Measurements from ENCODE around the gene CDSN.
"Not testable (repeated sequence)": the region's sequence is repeated elsewhere in the genome, so short reads cannot be mapped to it uniquely, and the experiment has no call there.

The CDSN gene, protein sequence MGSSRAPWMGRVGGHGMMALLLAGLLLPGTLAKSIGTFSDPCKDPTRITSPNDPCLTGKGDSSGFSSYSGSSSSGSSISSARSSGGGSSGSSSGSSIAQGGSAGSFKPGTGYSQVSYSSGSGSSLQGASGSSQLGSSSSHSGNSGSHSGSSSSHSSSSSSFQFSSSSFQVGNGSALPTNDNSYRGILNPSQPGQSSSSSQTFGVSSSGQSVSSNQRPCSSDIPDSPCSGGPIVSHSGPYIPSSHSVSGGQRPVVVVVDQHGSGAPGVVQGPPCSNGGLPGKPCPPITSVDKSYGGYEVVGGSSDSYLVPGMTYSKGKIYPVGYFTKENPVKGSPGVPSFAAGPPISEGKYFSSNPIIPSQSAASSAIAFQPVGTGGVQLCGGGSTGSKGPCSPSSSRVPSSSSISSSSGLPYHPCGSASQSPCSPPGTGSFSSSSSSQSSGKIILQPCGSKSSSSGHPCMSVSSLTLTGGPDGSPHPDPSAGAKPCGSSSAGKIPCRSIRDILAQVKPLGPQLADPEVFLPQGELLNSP

GRCh38 chr6:31120151-31120915 lies at the start of gene CDSN:
Gene CDSN (minus strand): TSS chr6:31120446. CDS start chr6:31120419, 27 bp downstream.
- no peak for DNase-seq

- DNase-seq, result no peak
These were observed 49.0 kb upstream of the CDSN start for GRCh38 chr6:31169123-31169857.

DNA sequence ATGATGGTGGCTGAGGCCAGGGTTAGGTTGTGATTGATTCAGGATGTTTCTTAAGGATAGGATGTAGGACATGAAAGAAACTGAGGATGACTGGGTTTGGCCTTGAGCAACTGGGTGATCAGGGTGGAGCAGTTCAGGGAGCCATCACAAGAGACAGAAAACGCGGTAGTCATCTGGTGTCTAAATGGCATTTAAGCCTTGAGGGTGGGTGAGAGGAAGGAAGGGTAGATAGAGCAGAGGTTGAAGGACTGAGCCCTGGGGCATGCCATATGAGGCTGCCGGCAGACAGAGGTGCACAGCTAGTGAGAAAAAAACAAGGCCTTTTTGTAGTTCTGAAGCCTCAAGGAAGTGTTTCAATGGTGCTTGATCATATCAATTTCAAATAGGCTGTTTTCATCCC lies 48.4 kb upstream of the CDSN start:
- DNase-seq, result no peak

DNA sequence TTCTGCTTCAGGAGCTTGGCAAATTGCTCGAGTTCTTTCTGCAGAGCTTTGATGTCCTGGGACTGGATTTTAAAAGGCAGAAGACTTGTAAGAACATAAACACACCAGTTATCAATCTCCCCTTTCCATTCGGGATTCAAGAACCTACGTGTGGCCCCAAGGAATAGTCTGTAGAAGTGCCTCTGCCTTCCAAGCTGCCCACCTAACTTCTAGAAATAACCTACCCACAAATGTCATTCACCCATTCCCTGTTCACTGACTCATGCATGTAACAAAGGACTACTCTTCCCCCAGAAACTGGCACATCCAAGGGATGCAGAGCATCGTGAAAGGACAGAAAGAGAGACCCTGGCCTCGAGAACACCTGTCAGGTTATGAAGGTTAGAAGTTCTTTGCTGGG lies 45.7 kb upstream of the CDSN start:
- DNase-seq, result no peak

DNA sequence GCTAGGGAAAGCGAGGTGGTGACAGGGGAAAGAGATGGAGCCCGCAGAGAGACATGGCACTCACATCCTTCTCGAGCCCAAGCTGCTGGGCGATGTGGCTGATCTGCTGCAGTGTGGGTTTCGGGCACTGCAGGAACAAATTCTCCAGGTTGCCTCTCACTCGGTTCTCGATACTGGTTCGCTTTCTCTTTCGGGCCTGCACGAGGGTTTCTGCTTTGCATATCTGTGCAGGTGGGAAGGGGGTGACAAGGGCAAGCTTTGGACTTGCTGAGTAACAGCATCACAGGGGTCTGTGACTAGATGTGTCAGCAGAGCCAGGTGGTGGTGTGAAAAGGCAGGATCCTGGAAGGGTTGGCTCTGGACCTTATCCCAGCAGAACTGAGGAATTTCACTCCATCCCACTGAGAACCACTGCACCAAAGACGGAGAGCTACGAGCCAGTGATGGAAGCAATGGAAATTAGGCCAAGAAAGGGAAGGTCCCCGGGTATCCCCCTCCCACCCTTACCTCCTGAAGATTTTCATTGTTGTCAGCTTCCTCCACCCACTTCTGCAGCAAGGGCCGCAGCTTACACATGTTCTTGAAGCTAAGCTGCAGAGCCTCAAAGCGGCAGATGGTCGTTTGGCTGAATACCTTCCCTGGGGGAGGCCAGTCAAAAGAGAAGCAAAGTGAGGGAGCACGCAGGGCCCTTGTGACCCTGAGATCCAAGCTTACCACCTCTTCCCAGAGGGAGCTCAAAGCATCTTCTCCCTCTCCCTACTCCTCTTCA lies 45.0 kb upstream of the CDSN start:
- not testable (repeated sequence) for DNase-seq

- DNase-seq, result not testable (repeated sequence)
These were observed 44.3 kb upstream of the CDSN start for GRCh38 chr6:31164475-31165063.

GRCh38 chr6:31163922-31164321 lies 43.7 kb upstream of the CDSN start:
- no peak for DNase-seq

DNA sequence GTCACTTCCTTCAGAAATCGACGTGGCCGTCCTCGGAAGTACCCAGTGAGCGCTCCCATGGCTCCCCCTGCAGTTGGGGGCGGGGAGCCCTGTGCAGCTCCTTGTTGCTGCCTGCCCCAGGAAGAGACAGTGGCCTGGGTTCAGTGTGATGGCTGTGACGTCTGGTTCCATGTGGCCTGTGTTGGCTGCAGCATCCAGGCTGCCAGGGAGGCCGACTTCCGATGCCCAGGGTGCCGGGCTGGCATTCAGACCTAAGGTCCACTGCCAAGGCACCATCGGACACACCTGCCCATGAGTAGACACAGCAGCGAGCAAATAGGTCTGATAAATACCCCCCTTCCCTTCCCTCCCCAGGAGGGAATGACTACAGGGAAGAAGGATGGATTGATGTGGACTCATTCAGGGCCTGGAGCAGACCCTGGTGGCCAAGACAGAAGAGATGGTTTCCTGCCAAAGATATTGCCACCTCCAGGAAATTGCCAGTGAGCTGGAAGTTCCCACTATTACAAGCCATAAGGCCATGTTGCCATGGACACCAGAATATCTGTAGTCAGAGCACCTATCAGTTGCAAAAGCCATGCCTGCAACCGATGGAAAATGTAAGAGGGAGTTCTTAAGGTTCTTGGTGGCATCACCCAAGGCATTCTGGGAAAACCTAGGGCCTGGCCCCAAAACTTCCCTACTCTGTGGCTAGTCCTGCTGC lies 42.4 kb upstream of the CDSN start:
- DNase-seq, result no peak

DNA sequence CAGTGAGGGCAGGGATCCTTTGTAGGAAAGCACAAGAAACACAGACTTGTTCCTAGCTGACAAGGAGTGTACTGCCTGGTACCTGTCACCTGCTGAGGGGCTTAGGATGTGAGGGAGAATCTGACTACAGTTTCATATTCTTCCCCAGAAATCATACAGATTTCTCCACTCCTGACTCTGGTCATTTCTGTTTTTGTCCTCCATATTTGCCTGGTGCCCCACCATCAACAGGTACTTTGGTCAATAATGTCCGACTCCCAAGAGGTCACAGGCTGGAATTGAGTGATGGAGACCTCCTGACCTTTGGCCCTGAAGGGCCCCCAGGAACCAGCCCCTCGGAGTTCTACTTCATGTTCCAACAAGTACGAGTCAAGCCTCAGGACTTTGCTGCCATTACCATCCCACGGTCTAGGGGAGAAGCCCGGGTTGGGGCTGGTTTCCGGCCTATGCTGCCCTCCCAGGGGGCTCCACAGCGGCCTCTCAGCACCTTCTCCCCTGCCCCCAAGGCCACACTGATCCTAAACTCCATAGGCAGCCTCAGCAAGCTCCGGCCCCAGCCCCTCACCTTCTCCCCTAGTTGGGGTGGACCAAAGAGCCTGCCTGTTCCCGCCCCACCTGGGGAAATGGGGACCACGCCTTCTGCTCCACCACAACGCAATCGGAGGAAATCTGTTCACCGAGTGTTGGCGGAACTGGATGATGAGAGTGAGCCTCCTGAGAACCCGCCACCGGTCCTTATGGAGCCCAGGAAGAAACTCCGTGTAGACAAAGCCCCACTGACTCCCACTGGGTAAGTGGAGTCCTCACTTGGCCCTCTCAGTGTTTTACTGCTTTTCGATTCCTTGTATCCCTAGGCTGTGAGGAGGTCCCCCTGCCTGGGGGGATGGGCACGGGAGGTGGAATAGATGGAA lies 41.2 kb upstream of the CDSN start:
- no peak for DNase-seq

DNA sequence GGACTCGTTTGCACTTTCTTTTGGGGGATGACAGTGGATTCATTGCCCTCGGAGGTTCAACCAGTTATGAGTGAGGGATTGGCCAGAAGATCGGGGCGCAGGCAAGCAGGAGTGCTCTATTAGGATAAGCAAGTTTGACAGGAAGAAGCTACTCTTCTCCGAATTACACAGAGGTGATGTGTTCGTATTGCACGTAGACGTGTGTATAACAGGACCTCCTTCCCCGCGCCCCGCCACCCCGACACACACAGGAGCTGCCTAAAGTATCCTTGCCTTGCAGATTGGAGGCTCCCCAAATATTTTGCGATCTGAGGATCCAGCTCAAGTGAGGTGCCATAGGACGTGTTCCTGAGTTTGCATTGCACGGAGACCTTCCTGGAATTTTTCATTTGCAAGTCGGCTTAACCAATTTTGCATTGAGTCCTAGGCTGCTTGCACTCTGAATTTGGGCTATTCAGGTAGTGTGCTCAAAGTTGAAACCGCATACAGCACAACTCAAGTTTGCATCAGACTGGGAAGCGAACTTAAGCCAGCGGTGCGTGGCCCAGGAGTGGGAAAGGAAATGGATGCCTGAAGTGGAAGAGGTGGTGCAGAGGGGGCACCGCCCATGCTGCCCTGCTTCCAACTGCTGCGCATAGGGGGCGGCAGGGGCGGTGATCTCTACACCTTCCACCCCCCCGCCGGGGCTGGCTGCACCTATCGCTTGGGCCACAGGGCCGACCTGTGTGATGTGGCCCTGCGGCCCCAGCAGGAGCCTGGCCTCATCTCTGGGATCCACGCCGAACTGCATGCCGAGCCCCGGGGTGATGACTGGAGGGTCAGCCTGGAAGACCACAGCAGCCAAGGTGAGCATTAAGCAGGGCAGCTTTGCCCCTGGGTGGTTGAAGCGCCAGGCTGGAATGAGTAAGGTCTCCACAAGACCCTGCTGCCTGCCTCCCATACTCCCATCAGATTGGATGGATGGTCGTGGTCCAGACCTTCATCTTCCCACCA lies 38.9 kb upstream of the CDSN start:
- peak; percentile 30 for DNase-seq

DNA sequence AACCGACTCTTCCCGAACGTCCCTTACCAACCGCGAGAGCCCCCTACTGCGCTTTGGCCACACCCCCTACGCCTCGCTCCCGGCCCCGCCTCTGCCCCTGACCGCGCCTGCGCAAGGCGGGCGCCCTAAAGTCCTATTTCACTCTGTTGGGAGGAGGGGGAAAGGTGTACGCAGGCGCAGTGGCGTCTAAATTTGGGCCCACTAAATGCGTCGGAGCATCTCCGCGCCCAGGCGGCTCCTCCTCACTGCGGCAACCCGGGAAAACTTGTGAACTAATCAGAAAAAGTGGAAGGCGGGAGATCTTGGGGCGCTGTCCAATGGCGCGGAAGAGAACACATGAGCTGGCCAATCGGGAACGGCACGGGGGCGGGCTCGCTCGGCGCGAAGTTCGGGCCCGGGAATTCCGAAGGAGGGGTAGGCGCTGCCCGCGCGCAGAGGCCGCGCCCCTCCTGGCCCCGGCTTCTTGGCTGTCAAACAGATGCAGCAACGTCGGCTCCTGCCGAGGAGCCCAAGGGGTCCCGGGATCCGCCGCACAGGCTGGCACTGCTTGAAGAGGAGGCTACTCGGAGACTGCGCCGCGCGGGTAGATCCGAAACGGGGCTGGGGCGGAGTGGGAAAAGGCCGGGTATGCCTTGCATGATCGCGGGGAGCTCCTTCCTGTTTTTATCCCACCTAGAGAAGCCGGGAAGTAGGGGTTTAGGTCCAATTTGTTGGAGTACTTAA lies 38.1 kb upstream of the CDSN start, which contains the start of gene TCF19:
Gene TCF19 (plus strand): TSS at position 450 of the 723 bp plus-strand sequence. CDS start 881 bp downstream, outside the sequence.
- peak; percentile 100 for DNase-seq

DNA sequence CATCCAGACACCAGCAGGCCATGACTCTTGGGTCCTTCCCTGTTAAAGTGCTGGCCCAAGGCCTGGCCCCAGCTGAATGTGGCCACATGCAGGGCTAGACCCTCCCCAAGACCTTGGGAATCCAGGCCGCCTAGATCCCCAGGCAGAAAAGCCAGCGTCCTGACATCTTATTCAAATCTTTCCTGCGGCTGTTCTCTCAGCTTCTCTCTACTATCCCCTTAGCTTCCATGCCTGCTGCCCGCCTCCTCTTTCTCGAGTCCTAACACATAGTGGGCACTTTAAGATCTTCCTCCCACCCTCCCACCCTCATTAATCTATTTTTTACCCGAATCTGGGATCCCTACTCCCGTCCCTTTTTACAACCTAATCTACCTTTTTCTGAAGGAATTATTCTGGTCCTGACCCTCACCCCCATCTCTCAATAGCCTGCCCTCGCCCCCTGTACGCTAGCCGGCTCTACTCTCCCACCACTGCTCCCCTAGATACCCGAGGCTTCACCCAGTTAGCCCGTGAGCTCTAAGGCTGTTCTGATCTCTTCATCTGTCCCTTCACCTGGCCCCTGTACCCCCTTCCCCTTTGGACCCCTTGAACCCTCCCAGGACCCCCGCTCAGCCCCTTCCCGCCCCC lies 37.4 kb upstream of the CDSN start, which contains the start of gene CCHCR1:
Gene CCHCR1 (minus strand): TSS at position 290 of the 627 bp plus-strand sequence. CDS start 202 bp downstream, at position 88.
- no peak for DNase-seq

DNA sequence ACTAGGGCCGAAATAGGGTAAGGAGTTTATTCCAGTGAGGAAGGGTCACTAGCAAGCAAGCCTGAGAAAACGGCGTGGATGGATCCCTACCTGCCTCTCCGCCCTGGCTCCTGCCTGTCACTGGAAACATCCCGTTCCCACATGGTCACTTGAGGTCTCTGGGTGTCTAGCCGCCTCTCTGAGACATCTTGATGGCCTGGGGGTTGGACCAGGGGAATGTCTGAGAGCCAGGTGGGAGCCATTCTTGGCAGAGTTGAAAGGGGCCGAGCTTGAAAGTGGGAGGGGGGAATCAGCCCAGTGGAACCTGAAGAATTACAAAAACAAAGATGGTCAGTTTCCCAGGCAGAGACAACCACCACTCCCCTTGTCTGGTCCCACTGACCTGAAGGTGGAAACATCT lies 36.4 kb upstream of the CDSN start:
- DNase-seq, result no peak

- no peak for DNase-seq
These were observed 34.2 kb upstream of the CDSN start for GRCh38 chr6:31154436-31154835.

DNA sequence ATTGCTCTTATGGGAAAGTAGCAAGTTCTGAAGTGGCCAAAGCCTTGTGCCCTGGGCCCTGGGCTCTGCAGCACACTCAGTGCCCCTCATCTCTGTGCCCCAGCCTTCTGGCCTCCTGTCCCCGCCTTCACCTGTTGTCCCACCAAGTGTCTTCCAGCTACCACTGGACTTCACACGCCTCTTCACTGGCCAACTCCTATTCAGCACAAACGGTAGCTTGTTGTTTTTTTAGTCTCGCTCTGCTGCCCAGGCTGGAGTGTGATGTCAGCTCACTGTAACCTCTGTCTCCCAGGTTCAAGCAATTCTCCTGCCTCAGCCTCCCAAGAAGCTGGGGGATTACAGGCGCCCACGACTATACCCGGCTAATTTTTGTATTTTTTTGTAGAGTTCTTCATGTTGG lies 32.5 kb upstream of the CDSN start:
- no peak for DNase-seq

DNA sequence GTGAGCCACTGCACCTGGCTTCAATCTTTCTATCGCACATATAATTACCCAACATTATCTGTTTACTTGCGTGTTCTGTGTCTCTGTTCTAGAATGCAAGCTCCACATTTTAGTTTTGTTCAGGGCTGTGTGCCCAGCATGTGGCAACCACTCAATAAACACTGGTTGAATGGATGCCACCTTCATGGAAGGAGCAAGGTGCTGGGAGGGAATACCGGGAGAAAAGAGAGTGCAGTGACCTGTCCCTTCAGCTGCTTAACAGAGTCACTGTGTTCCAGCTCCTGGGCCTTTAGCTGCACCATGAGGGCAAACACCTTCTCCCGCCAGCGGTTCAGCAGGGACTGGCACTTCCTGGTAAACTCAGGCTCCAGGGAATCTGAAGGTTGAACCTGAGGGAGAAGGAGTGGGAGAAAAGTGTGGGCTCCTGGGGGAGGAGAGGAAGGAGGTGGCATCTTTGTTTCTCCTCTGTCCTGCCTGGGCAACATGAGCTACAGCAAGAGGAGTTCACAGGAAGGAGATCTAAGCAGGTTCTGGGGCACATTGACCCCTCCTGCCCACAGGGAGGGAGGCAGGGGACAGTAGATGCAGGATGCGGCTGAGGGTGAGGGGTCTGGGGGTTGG lies 29.7 kb upstream of the CDSN start:
- no peak for DNase-seq

DNA sequence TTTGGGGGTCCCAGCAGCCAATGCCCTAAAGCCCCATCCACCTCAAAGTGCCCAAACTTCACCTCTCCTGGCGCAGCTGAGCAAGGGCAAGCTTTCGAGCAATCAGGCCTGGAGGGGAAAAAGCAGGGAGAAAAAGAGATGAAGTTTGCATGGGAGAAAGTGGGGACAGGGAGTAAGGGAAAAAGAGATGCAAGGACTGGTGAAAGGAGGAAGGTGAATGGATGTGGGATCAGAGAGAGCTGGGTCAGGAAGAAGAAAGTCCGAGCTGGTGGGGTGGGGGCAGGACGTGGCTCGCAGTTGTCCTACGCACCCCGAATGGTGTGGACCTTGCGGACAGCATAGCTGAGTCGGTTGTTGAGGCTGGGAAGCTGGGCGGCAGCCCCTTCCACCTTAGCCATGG lies 25.1 kb upstream of the CDSN start:
- DNase-seq, result no peak
